Lung (tissue), 12 donors: Measurements from ENCODE around the gene AMACR. TPM values are rescaled to one million over a fixed set of nuclear protein-coding genes. Genes with fewer than 3 reads are reported as not detected.

ENCODE experiments used
- ATAC-seq: fragments of 200-7000 bp; cut with Tn5 transposase; one replicate; pipeline ENCODE4 v1.9.1; 2020; ENCODE audit warnings: moderate number of reproducible peaks; ENCODE audit not compliant: insufficient read depth, low FRiP score
- DNase-seq, 3 donors: peaks; one replicate each; pipeline ENCODE4 v3.0.0-alpha.2; 2013 to 2017
- H3K27ac ChIP-seq, 2 donors: one replicate each; pipeline ENCODE4 v1.5.1; 2013; ENCODE audit warnings: mild to moderate bottlenecking in 2 of 2, moderate library complexity in 2 of 2, control low read depth in 1 of 2, inconsistent platforms in 1 of 2, low read depth in 1 of 2, low read length in 1 of 2
- H3K27me3 ChIP-seq, 3 donors: one replicate each; pipeline ENCODE4 v1.5.1; 2013; ENCODE audit warnings: low read length in 2 of 3; ENCODE audit not compliant: control insufficient read depth in 3 of 3, insufficient read depth in 3 of 3
- H3K36me3 ChIP-seq, 4 donors: one replicate each; pipeline ENCODE4 v1.5.1; 2013; ENCODE audit warnings: low read length in 4 of 4, mild to moderate bottlenecking in 1 of 4, moderate library complexity in 1 of 4; ENCODE audit not compliant: control insufficient read depth in 4 of 4, insufficient read depth in 4 of 4
- H3K4me1 ChIP-seq, 5 donors: one replicate each; pipeline ENCODE4 v1.5.1; 2013; ENCODE audit warnings: low read length in 5 of 5, mild to moderate bottlenecking in 2 of 5, moderate library complexity in 1 of 5; ENCODE audit not compliant: control insufficient read depth in 5 of 5, insufficient read depth in 5 of 5
- H3K4me3 ChIP-seq: one replicate; pipeline ENCODE4 v1.5.1; 2013; ENCODE audit warnings: mild to moderate bottlenecking, control low read depth, moderate library complexity
- H3K9ac ChIP-seq, 2 donors: one replicate each; pipeline ENCODE4 v1.5.1; 2013; ENCODE audit warnings: low read length in 2 of 2, control low read depth in 1 of 2; ENCODE audit not compliant: insufficient read depth in 1 of 2
- H3K9me3 ChIP-seq, 4 donors: one replicate each; pipeline ENCODE4 v1.5.1; 2013; ENCODE audit warnings: low read length in 3 of 4, mild to moderate bottlenecking in 1 of 4, moderate library complexity in 1 of 4; ENCODE audit not compliant: control insufficient read depth in 4 of 4, insufficient read depth in 3 of 4
- WGBS, 2 donors: extraction: QIAGEN DNeasy Blood & Tissue Kit; methylation state at CpG; one replicate each; pipeline ENCODE4 v1.1.7; 2013; 5-methylcytosine and 5-hydroxymethylcytosine counted together
- polyA plus RNA-seq, 2 donors: library from polyadenylated mRNA; stranded (reverse); fragments of 200-250 nt; gene quantifications; one replicate each; pipeline ENCODE4 v1.2.1, GENCODE V29; 2013
- total RNA-seq, 2 donors: library from RNA; depleted of rRNA in 1 of 2; stranded (reverse); fragments of >200 nt in 1 of 2; gene quantifications; one replicate each; pipeline ENCODE4 v1.2.1, GENCODE V29; 2014 to 2021
- TF ChIP-seq, protein P1 (sequence below): IDR thresholded peaks from 2 replicates; pipeline ENCODE4 v1.5.1; 2012; ENCODE audit warnings: mild to moderate bottlenecking; ENCODE audit errors: control extremely low read depth, extremely low read depth
- donor health status: control.
- donor health status: control.
- donor health status: Bipolar disorder and iron deficiency.
- donor health status: healthy.
- donor health status: DM: yes; HTN: yes; CAD: no.

Gene AMACR
- total and polyA plus RNA-seq, 4 donors, result 5.9 to 16.1 (median 8.2) TPM

DNA sequence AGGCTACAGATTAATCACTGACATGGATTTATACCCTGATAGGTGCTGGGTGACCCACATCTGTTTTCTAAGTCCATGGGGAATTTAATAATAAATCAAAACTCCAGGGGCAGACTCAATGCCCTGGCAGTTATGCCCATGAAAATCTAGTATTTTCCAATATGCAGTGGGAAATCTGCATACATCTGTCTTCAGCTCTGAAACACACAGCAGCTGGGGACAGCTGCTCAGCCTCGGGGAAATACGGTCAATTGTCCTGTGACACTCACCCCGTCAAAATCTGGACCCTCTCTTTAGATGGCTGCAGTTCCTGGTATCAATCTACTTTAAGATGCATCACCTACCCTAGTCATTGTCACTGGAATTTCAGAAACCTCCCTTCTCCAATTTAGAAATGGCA, 47.8 kb upstream of the AMACR start:
- WGBS, 2 donors, result 82 to 86% methylated on average over 3 of the region's 3 CpGs
- Histone ChIP-seq H3K27me3 (no peaks in the 10 kb centered on the region), H3K4me3 (no peak overlapping the region), H3K9me3 (no peaks in the 10 kb centered on the region), H3K27ac (no peak overlapping the region), H3K4me1 (peaks cover 0 to 10% (median 5%) of the 10 kb centered on the region in 5 donors), H3K9ac (no peak overlapping the region), H3K36me3 (peaks cover 0 to 3% (median 3%) of the 10 kb centered on the region in 4 donors)
- TF ChIP-seq, protein P1, sequence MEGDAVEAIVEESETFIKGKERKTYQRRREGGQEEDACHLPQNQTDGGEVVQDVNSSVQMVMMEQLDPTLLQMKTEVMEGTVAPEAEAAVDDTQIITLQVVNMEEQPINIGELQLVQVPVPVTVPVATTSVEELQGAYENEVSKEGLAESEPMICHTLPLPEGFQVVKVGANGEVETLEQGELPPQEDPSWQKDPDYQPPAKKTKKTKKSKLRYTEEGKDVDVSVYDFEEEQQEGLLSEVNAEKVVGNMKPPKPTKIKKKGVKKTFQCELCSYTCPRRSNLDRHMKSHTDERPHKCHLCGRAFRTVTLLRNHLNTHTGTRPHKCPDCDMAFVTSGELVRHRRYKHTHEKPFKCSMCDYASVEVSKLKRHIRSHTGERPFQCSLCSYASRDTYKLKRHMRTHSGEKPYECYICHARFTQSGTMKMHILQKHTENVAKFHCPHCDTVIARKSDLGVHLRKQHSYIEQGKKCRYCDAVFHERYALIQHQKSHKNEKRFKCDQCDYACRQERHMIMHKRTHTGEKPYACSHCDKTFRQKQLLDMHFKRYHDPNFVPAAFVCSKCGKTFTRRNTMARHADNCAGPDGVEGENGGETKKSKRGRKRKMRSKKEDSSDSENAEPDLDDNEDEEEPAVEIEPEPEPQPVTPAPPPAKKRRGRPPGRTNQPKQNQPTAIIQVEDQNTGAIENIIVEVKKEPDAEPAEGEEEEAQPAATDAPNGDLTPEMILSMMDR, result no peak
- ATAC-seq, result no peak
- peak; percentile 38 to 72 (median 56) for DNase-seq

DNA sequence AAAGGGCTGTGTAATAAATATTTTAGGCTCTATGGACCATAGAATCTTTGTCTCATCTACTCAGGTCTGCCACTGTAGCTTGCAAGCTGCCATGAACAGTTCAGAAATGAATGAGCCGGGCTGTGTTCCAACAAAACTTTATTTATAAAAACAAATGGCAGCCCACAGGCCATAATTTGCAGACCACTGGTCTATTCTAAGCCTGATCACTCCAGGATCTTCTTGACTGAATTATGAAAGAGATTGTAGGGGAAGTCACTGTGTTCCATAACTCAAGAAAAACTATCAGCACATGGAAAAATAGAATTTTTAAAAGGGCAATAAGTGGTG, 46.5 kb upstream of the AMACR start:
- WGBS, 2 donors, result 94 to 96% methylated on average over 1 of the region's 1 CpG
- TF ChIP-seq, protein P1, result no peak
- Histone ChIP-seq H3K9me3 (no peaks in the 10 kb centered on the region), H3K9ac (no peak overlapping the region), H3K27ac (no peak overlapping the region), H3K27me3 (no peaks in the 10 kb centered on the region), H3K4me1 (peaks cover 0 to 10% (median 5%) of the 10 kb centered on the region in 5 donors), H3K36me3 (peaks cover 0 to 4% (median 3%) of the 10 kb centered on the region in 4 donors), H3K4me3 (no peak overlapping the region)
- no peak for DNase-seq
- ATAC-seq, result no peak

DNA sequence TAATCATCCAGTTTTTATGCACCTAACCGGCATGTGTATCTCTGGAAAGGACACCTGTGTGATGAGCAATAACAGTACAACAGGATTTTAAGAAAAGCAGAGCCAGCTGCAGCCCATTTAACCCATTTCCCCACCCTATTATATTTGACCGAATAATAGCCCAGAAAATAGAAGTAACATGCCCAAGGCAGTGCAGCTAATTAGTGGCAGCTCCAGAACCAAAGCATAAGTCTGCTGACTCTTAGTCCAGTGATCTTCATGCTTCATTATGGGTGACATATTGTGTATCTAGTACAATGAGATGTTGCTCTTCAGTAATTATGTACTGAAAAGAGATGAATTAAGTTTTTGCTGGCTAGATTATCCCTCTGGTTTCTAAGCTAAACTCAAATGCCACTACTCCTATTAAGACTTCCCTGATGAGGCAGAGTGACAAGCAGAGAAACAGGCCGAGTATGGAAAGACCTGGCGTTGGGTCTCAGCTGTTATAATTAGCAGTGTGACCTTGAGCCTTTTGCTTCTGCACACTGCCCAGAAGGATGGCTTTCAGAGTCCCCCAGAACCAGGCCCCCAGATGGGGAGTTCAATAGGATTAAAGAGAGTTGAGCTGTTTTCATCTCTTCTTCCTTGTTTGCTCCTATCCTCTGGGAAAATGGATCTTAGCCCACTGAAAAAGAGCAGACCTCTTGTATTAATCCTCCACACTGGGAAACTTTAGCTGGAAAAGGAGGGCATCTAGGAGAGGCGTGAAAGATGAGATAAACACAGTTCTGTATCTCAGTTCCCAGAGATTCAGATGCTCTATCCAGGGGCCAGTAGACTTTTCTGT, 45.9 kb upstream of the AMACR start:
- Histone ChIP-seq H3K9me3 (no peaks in the 10 kb centered on the region), H3K27ac (peak overlapping the region in 1 of 2 donors; percentile 30), H3K4me3 (no peak overlapping the region), H3K27me3 (no peaks in the 10 kb centered on the region), H3K4me1 (peaks cover 1 to 10% (median 5%) of the 10 kb centered on the region in 5 donors), H3K36me3 (peaks cover 0 to 7% (median 3%) of the 10 kb centered on the region in 4 donors), H3K9ac (no peak overlapping the region)
- WGBS, 2 donors, result 96% methylated on average over 5 of the region's 5 CpGs
- ATAC-seq (no peak), DNase-seq (no peak)
- TF ChIP-seq, protein P1, result no peak
